Activated CD8-positive, alpha-beta memory T cell treated with anti-CD3 and anti-CD28 coated beads, Interleukin-2, amount 50 U/mL, for 1 hour (primary cell): ENCODE results near the gene TMEM161B.
A peak's percentile ranks its signal among the peaks of the same experiment; 100 is the strongest.
"Not testable (repeated sequence)": the region's sequence is repeated elsewhere in the genome, so short reads cannot be mapped to it uniquely, and the experiment has no call there.

Source experiments
- DNase-seq: peaks from one replicate; pipeline ENCODE4 v3.0.0-alpha.2; 2020; ENCODE audit errors: extremely low read depth

TMEM161B gene

DNA sequence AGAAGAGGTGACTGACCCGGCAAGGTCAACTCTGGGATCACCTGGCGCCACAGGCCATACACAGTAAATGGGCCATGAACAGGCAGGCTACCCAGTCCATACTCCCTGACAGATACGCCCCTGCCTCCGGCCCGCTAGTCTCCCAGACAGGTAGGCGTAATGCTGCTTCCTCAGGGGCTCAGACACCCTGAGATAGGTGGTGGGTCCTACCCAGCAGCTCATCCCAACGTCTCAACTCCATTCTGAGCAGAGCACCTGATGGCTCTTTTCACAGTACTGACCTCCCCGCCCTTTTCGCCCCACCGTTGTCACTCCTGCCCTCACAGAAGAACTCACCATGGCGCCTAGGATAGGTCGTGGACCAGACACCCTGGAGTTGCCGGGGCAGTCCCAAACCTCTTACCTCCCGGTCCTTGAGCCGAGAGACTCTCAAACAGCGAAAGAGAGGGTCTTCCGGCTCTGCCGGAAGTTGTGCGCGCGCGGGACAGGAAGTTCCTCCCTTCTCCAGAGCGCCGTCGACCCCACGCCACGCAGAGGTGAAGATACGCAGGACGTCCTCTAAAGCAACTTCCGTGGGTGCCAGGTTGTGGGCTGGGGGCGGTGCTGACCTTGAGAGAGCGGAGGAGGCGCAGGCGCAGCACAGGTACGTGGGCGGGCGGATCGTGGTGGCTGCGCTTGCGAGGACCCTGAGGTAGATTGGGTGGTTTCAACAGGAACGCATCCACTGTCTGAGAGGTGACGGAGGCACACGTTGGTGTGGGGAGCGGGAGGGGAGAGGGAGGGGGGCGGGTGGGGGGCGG is at the start of gene TMEM161B:
TSS of gene TMEM161B (minus strand) at position 461 of the 800 bp plus-strand sequence. CDS start at position 339, 122 bp downstream.
- DNase-seq: peak; percentile 92

DNA sequence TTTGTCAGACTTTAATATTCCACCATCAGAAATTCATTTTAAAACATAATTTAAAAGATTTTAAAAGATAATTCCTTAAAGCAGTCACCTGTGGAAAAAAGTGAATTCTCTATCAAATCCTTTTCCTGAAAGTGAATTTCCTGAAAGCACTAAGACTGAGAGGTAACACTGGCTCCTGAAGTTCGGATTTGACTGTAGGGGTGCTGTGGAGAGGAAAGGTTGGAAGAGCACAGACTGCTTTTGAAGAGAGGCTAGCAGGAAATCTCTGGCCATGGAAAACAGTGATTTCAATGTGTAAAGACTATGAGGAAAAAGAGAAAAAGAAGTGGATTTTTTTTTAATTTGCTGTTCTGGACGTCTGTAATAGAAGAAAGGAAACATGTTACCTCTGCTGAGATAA is 35.7 kb upstream of the TMEM161B start:
- DNase-seq: no peak

DNA sequence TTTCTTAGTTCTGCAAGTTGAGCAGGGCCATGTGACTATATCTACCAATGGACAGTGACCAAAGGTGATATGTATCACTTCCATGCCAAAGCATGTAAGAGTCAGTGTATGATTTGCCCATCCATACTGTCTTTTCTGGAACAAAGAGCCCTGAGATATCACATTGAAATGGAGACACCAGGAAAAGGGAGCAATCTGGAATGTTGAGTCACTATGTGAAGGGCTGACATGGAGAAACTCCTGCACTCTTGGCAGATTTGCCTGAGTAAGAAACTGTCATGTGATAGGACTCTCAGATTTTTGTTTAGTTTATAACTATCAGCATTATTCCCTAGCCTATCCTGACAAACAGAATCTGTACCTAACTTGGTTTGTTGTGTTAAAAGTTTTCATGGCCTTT is 29.8 kb upstream of the TMEM161B start:
- DNase-seq: no peak

DNA sequence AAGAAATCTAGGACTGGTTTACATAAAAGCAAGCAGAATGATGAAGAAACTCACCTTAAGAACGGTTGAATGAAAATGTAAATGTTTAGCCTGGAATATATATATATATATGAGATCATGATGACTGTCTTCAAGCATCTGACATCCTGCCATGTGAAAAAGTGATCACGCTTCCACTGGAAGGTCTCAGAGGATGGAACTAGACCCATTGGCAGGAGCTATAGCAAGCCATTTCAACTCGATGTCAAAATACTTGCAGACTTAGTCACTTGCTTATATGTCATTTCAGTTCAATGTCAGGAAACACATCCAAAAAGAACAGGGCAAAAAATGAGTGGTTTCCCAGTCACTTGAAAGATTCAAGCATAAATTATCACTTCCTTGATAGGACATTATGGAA is 22.2 kb upstream of the TMEM161B start:
- DNase-seq: no peak

DNA sequence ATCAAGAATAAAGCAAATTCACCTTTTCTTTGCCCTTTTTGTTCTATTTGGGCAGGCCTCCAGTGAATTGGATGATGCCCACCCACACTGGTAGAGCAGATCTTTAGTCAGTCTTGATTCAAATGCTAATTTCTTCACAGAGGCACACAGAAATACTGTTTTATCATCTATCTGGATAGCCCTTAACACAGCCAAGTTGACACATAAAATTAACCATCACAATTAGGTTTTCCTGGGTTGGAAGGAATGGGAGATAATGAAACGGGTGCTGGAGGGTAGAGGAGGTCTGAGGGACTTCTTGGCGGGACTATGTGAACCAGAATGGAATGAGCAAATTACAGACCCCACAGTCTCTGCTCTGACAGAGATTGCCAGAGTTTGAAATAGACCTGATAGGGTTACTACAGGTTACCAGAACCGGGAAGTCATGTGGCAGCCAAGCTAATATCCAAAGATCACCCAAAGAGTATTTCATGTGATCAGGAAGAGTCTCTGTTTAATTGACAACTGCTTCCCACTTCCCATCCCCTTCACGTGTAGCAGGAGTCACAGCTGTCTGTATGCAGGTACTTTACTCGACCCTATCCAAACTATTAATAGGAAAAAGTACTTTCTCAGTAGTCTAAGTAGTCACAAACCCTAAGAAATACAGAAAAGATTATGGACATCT is 20.0 kb upstream of the TMEM161B start:
- DNase-seq: no peak

DNA sequence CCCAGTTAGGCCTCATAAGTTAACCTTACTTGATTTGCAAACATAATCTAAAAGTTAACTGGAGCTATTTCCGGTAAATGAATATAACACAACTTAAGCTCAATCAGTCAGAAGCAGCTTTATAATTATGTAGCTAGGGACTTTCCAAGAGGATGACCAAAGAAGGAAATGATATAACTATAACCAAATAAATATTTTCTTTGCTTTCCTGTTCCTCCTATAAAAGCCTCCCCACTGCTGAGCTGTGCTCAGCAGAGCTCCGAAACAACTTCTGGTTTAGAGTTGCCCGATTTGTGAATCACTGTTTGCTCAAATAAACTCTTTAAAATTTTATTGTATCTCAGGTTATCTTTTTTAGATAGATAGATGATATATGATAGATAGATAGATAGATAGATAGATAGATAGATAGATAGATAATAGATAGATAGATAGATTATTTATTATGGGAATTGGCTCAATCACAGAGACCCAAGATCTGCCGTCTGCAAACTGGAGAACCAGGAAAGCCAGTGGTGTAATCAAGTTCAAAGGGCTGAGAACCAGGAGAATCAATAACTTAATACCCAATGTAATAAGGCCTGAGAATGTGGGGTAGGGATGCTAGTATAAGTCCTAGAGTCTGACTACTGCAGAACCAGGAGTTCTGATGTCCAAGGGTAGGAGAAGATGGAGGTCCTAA is 19.3 kb upstream of the TMEM161B start:
- no peak for DNase-seq

DNA sequence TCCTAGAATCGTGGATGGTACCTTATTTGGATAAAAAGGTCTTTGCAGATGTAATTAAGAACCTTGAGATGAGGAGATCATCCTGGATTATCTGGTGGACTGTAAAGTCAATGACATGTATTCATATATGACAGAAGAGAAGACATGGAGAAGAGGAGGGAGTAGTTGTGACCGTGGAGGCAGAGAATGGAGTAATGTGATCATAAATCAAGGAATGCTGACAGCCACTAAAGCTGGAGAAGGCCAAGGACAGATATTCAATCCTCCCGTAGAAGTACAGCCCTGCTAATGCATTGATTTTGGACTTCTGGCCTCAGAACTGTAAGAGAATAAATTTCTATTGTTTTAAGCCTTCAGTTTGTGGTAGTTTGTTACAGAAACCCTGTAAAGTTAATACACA is 18.7 kb upstream of the TMEM161B start:
- no peak for DNase-seq

DNA sequence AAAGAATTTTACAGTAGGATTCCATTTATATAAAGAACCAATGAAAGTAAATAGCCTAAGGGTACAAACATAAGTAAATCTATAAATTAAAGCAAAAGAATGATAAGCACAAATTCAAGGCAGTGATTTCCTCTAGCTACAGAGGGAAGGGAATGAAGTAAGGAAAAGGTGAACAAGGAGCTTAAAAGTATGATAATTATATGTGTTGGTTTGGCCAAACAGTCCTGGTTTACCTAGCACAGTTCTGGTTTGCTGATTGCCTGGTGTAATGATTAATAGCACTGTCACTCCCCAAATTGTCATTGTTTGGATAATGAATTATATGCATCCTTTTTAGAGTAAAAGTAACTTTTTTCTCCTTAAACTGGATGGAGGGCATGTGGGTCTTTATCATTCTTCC is 15.0 kb upstream of the TMEM161B start:
- DNase-seq: no peak

DNA sequence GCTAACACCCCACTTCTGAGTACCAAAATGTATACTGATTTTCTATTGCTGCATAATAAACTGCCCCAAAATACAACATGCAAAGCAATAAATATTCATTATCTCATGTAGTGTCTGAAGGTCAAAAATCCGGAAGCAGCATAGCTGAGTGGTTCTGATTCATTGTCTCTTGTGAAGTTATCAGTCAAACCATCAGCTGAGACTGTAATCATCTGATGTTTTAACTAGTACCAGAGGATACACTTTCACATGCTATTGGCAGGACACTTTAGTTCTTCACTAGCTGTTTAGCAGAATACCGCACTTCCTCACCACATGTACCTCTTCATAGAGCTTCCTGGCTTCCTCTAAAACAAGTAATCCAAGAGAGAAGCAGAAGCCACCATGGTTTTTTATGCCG is 12.7 kb upstream of the TMEM161B start:
- DNase-seq: no peak

DNA sequence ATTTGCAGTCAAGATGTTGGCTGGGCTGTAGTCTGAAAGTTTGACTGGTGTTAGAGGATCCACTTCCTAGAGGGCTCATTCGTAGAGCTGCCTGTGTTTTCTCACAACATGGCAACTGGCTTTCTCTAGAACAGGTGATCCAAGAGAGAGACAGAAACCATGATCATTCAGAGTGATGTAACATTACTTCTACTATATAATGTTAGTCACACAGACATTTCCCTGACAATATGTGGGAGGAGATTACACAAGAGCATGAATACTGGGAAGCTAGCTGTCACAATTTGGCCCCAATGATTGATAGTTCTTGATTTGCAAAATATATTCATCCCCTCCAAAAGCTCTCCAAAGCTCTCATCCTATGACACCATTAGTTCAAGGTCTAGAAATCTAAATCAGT is 10.9 kb upstream of the TMEM161B start:
- no peak for DNase-seq

DNA sequence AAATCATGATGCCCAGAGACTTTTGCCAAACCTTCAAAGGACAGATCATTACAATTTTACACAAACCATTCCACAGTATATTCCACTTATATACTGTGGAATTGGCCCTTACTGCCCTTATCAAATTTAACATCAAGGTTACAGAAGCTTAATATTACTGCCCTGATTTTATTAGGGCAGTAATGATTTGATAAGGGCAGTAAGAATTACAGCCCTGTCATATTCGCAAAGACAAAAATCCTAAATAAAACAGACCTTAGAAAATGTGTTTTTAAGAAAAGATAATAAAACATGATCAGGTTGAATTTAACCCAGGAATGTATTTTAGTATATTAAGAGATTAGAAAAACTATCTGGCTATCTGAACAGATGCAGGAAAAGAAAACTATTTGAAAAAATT is 7.7 kb upstream of the TMEM161B start:
- no peak for DNase-seq

DNA sequence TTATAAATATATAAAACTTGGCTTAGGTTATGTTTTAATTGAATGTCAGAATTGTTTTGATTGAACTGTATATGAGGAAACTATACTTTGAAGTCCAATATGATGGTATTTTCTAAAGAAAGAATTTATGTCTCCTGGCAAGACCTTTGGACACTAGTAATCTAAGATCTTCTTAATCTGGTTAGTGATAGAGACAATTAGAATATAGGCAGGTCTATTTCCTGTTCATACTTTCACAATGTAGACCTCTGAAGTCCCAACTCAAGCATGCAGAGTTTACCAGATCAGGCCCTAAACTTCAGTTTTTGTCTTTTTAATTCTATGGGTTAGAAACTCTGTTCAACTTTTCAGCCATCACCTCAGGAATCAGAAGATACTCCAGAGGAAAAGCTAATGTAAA is 6.9 kb upstream of the TMEM161B start:
- no peak for DNase-seq

DNA sequence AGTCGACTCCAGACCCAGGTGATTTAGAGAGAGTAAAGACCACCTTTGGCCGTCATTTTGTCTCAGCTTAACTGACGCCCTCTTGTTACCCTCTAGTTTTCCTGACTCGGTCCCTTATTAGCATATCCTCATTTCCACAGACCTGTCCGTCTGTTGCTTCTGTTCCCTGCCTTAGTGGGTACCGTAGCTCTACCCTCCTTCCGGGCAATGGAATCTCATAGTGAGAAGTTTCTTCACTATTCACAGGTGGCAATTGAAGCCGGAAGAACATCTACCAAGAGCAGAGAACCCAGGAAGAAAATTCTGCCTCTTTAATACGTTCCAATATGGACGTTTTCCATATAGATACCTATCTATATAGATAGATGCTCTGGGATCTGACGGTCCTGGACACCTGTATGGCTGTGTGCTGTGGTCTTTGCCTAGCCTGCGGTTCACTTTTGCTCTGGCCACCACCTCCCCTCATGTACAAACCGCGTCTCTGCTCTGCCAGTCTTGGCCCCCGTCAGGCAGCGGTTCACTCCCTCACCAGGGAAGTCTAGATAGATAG is 652 bp upstream of the TMEM161B start:
- DNase-seq: no peak

DNA sequence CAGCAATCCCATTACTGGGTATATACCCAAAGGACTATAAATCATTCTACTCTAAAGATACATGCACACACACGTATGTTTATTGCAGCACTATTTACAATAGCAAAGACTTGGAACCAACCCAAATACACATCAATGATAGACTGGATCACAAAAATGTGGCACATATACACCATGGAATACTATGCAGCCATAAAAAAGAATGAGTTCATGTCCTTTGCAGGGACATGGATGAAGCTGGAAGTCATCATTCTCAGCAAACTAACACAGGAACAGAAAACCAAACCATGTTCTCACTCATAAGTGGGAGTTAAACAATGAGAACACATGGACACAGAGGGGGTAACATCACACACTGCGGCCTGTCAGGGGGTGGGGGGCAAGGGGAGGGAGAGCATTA is 4.1 kb downstream of the TMEM161B start:
- not testable (repeated sequence) for DNase-seq

DNA sequence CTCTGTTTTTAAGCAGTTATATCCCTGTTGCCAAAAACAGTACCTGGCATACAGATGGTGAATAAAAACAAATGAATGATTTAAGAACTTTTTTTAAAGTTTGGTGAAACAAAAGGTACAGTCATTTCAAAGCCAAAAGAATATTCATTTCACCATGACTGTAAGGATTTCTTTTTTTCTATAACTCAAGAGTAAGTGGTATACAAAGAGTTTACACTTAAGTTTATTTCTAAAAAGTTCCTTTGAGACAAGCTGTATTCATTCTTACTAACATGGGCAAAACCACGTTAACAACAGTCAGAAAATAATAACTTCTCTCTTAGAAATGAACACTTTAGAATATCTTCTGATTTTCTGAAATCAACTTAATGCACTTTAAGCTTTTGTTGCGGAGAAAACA is 5.3 kb downstream of the TMEM161B start:
- no peak for DNase-seq

DNA sequence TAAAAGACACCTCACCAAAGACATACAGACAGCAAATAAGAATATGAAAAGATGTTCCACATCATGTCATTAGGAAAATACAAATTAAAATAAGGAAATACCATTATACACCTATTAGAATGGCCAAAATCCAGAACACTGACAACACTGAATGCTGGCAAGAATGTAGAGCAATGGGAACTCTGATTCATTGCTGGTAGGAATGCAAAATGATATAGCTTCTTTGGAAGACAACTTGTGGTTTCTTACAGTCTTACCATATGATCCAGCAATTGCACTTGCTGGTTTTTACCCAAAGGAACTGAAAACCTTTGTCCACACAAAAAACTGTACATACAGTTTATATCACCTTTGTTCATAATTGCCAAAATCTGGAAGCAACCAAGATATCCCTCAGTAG is 6.5 kb downstream of the TMEM161B start:
- no peak for DNase-seq

DNA sequence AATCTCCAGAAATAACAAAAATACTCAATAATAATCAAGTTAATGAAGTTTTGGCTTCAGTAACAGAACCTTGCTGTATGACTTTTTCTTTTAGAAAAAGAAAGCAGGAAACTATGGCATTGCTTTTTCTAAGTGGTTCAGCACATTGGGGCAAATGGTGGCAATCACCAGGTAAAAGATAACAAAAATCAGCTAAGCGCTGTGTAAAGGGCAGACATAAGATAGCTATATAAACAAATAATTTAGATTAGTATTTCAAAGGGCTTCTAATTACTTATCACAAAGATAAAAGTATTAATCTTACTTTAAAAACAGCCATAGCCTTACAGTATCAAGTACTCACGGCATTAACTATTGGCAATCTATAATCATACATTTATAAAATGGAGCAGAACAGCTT is 10.0 kb downstream of the TMEM161B start:
- DNase-seq: no peak

DNA sequence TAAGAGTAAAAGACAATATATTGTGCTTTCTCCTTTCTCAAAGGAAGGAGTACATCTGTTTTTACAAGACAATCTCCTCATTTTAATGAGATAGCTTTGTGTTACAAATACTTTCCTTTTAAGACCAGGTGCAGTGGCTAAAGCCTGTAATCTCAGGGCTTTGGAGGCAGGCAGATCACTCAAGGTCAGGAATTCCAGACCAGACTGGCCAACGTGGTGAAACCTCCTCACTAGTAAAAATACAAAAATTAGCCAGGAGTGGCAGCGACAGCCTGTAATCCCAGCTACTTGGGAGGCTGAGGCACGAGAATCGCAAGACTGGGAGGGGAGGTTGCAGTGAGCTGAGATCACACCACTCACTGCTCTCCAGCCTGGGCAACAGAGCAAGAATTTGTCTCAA is 11.8 kb downstream of the TMEM161B start:
- no peak for DNase-seq

DNA sequence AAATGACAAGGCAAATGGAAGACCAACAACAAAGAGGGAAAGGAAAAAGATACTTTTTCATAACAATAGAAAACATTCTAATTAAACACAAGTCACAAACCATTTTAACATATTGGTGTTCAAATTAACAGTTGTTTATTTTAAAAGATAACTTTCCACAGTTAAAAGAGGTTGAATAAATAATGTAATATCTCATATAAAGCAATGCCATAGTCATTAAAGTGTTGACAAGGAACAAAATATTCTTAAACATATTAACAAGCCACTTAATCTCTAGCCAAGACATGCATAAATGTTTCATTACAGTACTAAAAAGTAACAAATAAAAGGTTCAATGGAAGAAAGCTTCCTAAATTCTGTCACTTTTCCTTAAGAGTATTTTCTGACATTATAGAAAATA is 12.6 kb downstream of the TMEM161B start:
- no peak for DNase-seq

DNA sequence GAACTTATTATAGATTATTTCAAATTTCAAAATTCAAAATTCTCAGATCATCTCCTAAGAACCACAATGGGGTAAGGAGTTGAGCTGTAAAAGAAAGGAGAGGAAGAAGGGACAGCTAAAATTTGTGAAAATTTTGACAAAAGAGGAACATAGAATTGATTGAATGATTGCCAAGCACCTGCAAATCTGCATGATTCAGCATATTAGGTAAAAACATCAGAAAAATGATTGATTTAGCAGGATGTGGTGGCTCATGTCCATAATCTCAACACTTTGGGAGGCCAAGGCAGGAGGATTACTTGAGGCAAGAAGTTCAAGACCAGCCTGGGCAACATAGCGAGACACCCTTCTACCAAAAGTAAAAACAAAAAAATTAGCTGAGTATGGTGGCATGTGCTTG is 14.3 kb downstream of the TMEM161B start:
- no peak for DNase-seq

DNA sequence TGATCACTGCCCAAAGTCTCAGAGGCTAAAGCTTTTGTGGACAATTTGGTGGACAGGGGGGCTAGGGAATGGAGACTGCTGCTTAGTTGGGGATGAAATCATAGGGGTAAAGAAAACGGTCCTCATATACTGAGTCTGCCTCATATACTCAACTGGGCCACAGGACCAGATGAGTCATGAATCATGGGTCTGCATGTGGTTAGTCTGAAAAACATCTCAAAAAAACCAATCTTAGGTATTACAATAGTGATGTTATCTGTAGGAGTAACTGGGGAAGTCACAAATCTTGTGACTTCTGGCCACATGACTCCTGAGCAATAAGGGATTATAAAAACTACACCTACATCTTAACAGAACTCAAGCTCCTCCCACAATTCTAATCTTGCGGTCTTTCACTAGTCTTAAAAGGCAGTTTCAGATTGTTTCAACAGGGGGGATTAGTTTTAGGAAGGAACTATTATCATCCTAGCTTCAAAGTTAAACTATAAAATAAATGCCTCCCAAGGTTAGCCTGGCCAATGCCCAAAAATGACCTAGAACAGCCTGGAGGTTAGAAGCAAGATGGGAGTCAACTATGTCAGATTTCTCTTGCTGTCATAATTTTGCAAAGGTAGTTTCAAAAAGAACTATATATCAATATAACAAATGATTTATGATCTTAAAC is 17.5 kb downstream of the TMEM161B start:
- DNase-seq: no peak

DNA sequence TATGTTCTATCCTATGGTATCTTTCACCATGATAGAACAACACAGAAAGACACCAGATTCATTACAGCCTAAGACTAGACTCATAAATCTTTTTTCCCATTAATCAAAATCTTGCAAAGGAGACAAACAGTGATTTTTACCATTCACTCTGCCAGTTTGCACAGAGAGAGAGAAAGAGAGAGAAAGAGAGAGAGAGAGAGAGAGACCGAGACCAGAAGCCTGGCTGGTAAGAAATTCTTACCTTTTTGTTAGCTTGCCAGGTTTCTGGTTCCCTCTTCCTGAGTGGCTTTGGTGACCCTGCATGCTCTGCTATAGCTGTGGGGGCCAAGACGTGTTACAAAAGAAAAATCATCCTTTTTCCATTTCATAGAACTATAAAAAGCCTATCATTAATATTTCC is 18.6 kb downstream of the TMEM161B start:
- DNase-seq: no peak
